ENCODE measurements around the gene RAB14. TPM values are rescaled to one million over a fixed set of nuclear protein-coding genes. Genes with fewer than 3 reads are reported as not detected.

RAB14 gene
- total RNA-seq, 1 donor from 2014 or later = 63.8 TPM

- ATAC-seq (ENCODE audit: low read depth) (no peak), DNase-seq (no peak)
- ChIA-PET CTCF (interaction anchor here (0.5 to 4.0 kb wide), 16 partner anchors 8 to 458 kb away, joined by 3 to 38 read pairs (median 5); partner anchors contain the start of genes GSN and RAB14), POLR2A (interaction anchor here (0.8 to 1.3 kb wide), 2 partner anchors 12 to 64 kb away, joined by 3 read pairs; partner anchors contain the start of gene RAB14)
- Mint-ChIP-seq H3K9me3 (no peaks in the 10 kb centered on the region), H3K4me1 (peaks cover 18% of the 10 kb centered on the region), H3K4me3 (no peak overlapping the region), H3K36me3 (ENCODE audit: low read depth) (peaks cover 40% of the 10 kb centered on the region), H3K27ac (peak overlapping the region; percentile 54), H3K27me3 (no peaks in the 10 kb centered on the region)
- TF ChIP-seq CTCF (IDR thresholded peaks at IDR 0.05) = no peak
- intact Hi-C loops (cut with micrococcal nuclease) = loop anchor here (5.0 kb wide), 3 partner anchors 63 to 457 kb away; no protein-coding TSS in a partner anchor
Measured at GRCh38 chr9:121214005-121214404, 12.3 kb upstream of the RAB14 start.

- H3K4me3 Mint-ChIP-seq = no peak overlapping the region
- H3K4me1 Mint-ChIP-seq = peaks cover 24% of the 10 kb centered on the region
- H3K9me3 Mint-ChIP-seq = no peaks in the 10 kb centered on the region
- ChIA-PET CTCF (interaction anchor here (0.6 to 4.0 kb wide), 23 partner anchors 8 to 617 kb away, joined by 3 to 38 read pairs (median 4); partner anchors contain the start of genes GSN and RAB14), POLR2A (interaction anchor here (0.7 to 2.8 kb wide), 4 partner anchors 12 to 107 kb away, joined by 3 to 17 read pairs (median 3); partner anchors contain the start of gene RAB14)
- no peaks in the 10 kb centered on the region for H3K27me3 Mint-ChIP-seq
- peak; percentile 53 for TF ChIP-seq CTCF (IDR thresholded peaks at IDR 0.05)
- intact Hi-C loops (cut with micrococcal nuclease) = loop anchor here (1.0 to 5.0 kb wide), 5 partner anchors 64 to 456 kb away; no protein-coding TSS in a partner anchor
- ATAC-seq (ENCODE audit: low read depth) (peak; percentile 76), DNase-seq (peak; percentile 57)
- H3K36me3 Mint-ChIP-seq (ENCODE audit: low read depth) = peaks cover 40% of the 10 kb centered on the region
- peak overlapping the region; percentile 59 for H3K27ac Mint-ChIP-seq
Measured at GRCh38 chr9:121213136-121213806, 11.6 kb upstream of the RAB14 start.

GRCh38 chr9:121210536-121210935 is 8.9 kb upstream of the RAB14 start:
- H3K4me1 Mint-ChIP-seq = peaks cover 40% of the 10 kb centered on the region
- H3K4me3 Mint-ChIP-seq = no peak overlapping the region
- H3K27ac Mint-ChIP-seq = peak overlapping the region; percentile 36
- ATAC-seq (ENCODE audit: low read depth) = no peak
- no peak for DNase-seq
- CTCF ChIA-PET = interaction anchor here (1.6 kb wide), 1 partner anchor 68 kb away, joined by 5 read pairs; no protein-coding TSS in a partner anchor
- peaks cover 31% of the 10 kb centered on the region for H3K36me3 Mint-ChIP-seq (ENCODE audit: low read depth)
- TF ChIP-seq CTCF (IDR thresholded peaks at IDR 0.05) = no peak
- POLR2A ChIA-PET = interaction anchor here (2.8 kb wide), 1 partner anchor 9 kb away, joined by 17 read pairs; the partner anchor contains the start of gene RAB14
- H3K9me3 Mint-ChIP-seq = no peaks in the 10 kb centered on the region
- intact Hi-C loops (cut with micrococcal nuclease) = loop anchor here (5.0 kb wide), 3 partner anchors 67 to 453 kb away; no protein-coding TSS in a partner anchor
- H3K27me3 Mint-ChIP-seq = no peaks in the 10 kb centered on the region

- ChIA-PET POLR2A (interaction anchor here (0.6 to 1.9 kb wide), 13 partner anchors 8 to 1705 kb away, joined by 3 to 9 read pairs (median 3); partner anchors contain the start of genes FBXW2, GSN and ZBTB6), CTCF (interaction anchor here (0.6 to 1.3 kb wide), 4 partner anchors 8 to 194 kb away, joined by 3 to 5 read pairs (median 3); no protein-coding TSS in a partner anchor)
- no peak for TF ChIP-seq CTCF (IDR thresholded peaks at IDR 0.05)
- peak; percentile 91 for ATAC-seq (ENCODE audit: low read depth)
- DNase-seq = no peak
- H3K4me3 Mint-ChIP-seq = peak overlapping the region; percentile 74
- peak overlapping the region; percentile 91 for H3K27ac Mint-ChIP-seq
- H3K27me3 Mint-ChIP-seq = no peaks in the 10 kb centered on the region
- intact Hi-C loops (cut with micrococcal nuclease) = loop anchor here (2.0 to 10.0 kb wide), 2 partner anchors 133 to 223 kb away; partner anchors contain the start of gene CNTRL
- peaks cover 20% of the 10 kb centered on the region for H3K36me3 Mint-ChIP-seq (ENCODE audit: low read depth)
- peaks cover 44% of the 10 kb centered on the region for H3K4me1 Mint-ChIP-seq
- no peaks in the 10 kb centered on the region for H3K9me3 Mint-ChIP-seq
Measured at GRCh38 chr9:121207371-121207940, 5.8 kb upstream of the RAB14 start.
